Breast epithelium (tissue), 4 donors: ENCODE measurements around the gene BCL2. TPM values are rescaled to one million over a fixed set of nuclear protein-coding genes. Genes with fewer than 3 reads are reported as not detected.

Experiments used
- DNase-seq, 2 donors: peaks; one replicate each; pipeline ENCODE4 v3.0.0-alpha.2; 2019; ENCODE audit warnings: low spot score in 2 of 2
- H3K27ac ChIP-seq, 2 donors: fragments of 200-600 bp; sonication (generic) in 1 of 2; one replicate each; pipeline ENCODE4 v1.5.1; 2016 to 2019; ENCODE audit warnings: mild to moderate bottlenecking in 1 of 2
- H3K27me3 ChIP-seq, 2 donors: fragments of 200-600 bp; sonication (generic) in 1 of 2; one replicate each; pipeline versions ENCODE4 v1.5.1 to v1.6.0; 2017 to 2019; ENCODE audit warnings: control low read depth in 1 of 2, mild to moderate bottlenecking in 1 of 2
- H3K36me3 ChIP-seq: fragments of 200-600 bp; one replicate; pipeline ENCODE4 v1.5.1; 2019
- H3K4me1 ChIP-seq, 2 donors: fragments of 200-600 bp; sonication (generic); one replicate each; pipeline ENCODE4 v1.5.1; 2016 to 2019; ENCODE audit warnings: control low read depth in 1 of 2
- H3K4me3 ChIP-seq, 3 donors: fragments of 200-600 bp; sonication (generic); 1 replicate in 2 of 3; 2 replicates in 1 of 3; pipeline ENCODE4 v1.5.1; 2016 to 2019; ENCODE audit warnings: mild to moderate bottlenecking in 3 of 3, moderate library complexity in 2 of 3
- H3K9me3 ChIP-seq, 2 donors: fragments of 200-600 bp; sonication (generic) in 1 of 2; one replicate each; pipeline ENCODE4 v1.5.1; 2016 to 2019; ENCODE audit warnings: control low read depth in 1 of 2
- POLR2A ChIP-seq: fragments of 450-650 bp; IDR thresholded peaks from one replicate; pipeline ENCODE4 v1.6.1; 2016; ENCODE audit warnings: antibody characterized with exemption, mild to moderate bottlenecking, moderate library complexity
- POLR2AphosphoS5 ChIP-seq, 3 donors: sonication (generic); formaldehyde crosslinking; IDR thresholded peaks; one replicate each; pipeline ENCODE4 v1.6.1; 2017; ENCODE audit warnings: antibody characterized with exemption in 3 of 3
- intact Hi-C: fragments of 100-400 bp; cut with DNase I; formaldehyde crosslinking; loops from one replicate; pipeline ENCODE4 v1.15.1; 2023; ENCODE audit warnings: low total_unique reads
- total RNA-seq, 3 donors: library from RNA; depleted of rRNA; stranded (reverse); fragments of >200 nt; gene quantifications; one replicate each; pipeline ENCODE4 v1.1.0, GENCODE V29; 2016
- TF ChIP-seq, protein P1 (sequence below), 3 donors: fragments of 450-650 bp; IDR thresholded peaks; one replicate each; pipeline ENCODE4 v1.5.1; 2016 to 2017; ENCODE audit warnings: antibody characterized with exemption in 3 of 3, mild to moderate bottlenecking in 3 of 3, moderate library complexity in 3 of 3

Gene BCL2
- total RNA-seq, 3 donors from 2014 or later = 41.3 to 82.5 (median 43.6) TPM

DNA sequence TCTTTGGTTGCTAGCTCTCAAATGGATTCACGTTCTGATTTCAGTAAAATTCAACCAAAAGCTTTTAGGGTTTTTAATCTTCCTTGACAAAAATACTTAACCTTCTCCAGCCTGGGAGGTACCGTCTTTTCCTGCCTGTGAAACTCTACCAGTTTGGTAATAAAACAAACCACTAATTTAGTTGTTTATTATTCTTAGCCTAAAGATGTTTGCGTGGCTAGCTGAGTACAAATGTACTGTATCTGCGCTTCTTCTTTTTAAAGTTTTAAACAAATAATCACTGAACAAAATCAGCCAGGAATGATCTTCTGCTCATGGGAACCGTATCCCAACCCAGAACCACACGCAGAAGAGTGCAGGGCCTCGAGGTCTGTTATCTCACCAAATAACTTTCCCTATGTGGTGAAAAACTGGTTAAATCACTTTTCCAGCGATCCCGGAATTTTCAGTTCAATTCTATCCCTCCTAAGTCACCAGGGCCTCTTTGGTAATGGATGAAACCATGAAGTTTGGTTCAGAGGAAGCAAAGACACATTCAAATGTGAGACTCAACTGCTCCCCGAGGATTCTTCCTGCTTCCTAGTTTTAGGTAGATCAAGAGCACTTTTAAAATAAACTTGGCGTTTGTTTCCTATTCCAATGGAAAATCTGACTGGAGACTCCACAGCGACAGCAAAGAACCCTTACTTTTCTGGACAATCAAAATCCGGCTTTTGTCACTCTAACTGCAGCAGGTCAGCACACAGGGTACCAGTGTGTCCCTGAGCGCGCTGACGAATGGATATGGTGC, 36.1 kb downstream of the BCL2 start:
- no peak overlapping the region for H3K27ac ChIP-seq
- H3K4me3 ChIP-seq = no peak overlapping the region
- no peaks in the 10 kb centered on the region for H3K36me3 ChIP-seq
- no peaks in the 10 kb centered on the region for H3K4me1 ChIP-seq
- DNase-seq = no peak
- H3K9me3 ChIP-seq = no peaks in the 10 kb centered on the region
- TF ChIP-seq POLR2AphosphoS5 (IDR thresholded peaks at IDR 0.05) (no peak), POLR2A (no peak)
- intact Hi-C loops = no loop called here
- no peaks in the 10 kb centered on the region for H3K27me3 ChIP-seq

DNA sequence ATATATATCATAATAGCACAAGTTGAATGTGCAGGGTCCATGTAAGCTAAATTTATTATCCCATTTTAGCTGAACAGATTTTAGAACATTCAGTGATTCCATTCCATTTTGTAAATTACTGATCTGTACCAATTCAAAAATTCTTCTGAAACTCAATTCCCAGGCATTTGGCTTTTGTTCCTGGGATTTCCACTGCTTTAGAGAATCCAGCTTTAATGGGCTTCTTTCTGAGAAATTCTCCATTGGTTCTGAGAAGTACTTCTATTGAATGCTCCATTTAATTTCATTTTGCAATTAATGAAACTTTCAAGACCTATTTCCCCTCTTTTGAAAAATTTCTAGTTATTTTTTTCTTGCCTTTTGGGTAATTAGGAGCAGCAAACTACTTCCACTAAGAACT, 36.8 kb downstream of the BCL2 start:
- DNase-seq = no peak
- Histone ChIP-seq H3K4me3 (no peak overlapping the region), H3K27ac (no peak overlapping the region), H3K36me3 (no peaks in the 10 kb centered on the region), H3K4me1 (no peaks in the 10 kb centered on the region), H3K9me3 (no peaks in the 10 kb centered on the region), H3K27me3 (no peaks in the 10 kb centered on the region)
- TF ChIP-seq POLR2AphosphoS5 (IDR thresholded peaks at IDR 0.05) = no peak
- TF ChIP-seq, protein P1, sequence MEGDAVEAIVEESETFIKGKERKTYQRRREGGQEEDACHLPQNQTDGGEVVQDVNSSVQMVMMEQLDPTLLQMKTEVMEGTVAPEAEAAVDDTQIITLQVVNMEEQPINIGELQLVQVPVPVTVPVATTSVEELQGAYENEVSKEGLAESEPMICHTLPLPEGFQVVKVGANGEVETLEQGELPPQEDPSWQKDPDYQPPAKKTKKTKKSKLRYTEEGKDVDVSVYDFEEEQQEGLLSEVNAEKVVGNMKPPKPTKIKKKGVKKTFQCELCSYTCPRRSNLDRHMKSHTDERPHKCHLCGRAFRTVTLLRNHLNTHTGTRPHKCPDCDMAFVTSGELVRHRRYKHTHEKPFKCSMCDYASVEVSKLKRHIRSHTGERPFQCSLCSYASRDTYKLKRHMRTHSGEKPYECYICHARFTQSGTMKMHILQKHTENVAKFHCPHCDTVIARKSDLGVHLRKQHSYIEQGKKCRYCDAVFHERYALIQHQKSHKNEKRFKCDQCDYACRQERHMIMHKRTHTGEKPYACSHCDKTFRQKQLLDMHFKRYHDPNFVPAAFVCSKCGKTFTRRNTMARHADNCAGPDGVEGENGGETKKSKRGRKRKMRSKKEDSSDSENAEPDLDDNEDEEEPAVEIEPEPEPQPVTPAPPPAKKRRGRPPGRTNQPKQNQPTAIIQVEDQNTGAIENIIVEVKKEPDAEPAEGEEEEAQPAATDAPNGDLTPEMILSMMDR (IDR thresholded peaks at IDR 0.05) = no peak
- TF ChIP-seq POLR2A = no peak
- intact Hi-C loops = no loop called here

DNA sequence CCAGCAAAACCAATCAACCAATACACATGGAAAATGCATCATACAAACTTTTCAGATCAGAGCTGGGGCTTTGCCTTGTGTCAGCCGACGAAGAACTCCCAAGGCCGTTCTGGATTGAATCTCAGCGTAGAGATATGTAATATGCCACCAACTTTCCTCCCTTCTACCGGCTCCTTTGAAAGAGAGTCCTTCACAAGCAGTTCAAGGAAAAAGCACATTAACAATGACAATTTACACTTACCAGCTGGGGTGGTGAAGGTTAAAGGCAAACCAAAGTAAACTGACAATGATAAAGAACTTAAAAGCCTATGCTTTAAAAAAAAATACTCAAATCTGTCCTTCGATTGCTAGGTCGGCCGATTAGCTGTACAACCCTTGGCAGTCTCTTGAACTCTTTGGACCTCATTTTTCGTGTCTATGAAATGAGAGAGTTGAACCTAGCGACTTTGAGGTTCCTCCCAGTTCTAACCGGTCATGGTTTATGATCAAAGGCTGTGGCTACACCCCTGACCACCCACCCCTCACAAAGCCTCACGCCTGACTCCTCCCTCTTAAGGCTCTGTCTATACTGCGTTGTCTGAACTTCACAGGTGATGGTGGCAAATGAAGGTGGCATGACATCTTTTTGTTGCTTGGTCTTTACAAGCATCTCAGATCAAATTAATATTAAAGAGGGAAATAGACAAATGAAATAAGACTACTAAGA, 46.2 kb downstream of the BCL2 start:
- intact Hi-C loops = no loop called here
- TF ChIP-seq POLR2A (no peak), POLR2AphosphoS5 (IDR thresholded peaks at IDR 0.05) (no peak)
- TF ChIP-seq, protein P1 (IDR thresholded peaks at IDR 0.05) = no peak
- H3K27ac ChIP-seq = no peak overlapping the region

DNA sequence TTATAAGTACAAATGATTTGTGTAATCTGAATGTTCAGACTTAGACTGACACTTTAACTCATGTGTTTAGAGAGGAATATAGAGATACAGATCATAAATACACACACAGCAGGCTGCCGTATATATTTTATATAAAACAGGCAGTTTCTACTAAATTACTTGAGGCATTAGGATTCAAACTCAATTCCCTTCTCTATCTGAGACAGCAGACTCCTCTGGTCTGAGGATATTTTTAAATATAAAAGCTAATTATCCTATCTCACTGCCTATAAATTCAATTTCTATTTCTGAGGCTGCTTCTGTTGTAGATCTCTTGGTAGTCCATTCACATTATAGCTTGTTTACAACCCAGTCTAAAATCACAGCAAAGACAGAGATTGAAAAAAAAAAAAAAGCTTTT, 46.9 kb downstream of the BCL2 start:
- Histone ChIP-seq H3K9me3 (no peaks in the 10 kb centered on the region), H3K27me3 (no peaks in the 10 kb centered on the region), H3K4me3 (no peak overlapping the region), H3K36me3 (no peaks in the 10 kb centered on the region), H3K27ac (no peak overlapping the region), H3K4me1 (peaks cover 3 to 8% of the 10 kb centered on the region in 2 donors)
- intact Hi-C loops = no loop called here
- no peak for TF ChIP-seq POLR2AphosphoS5 (IDR thresholded peaks at IDR 0.05)
- TF ChIP-seq, protein P1 (IDR thresholded peaks at IDR 0.05) = no peak
- no peak for TF ChIP-seq POLR2A
- DNase-seq = no peak

More for the DNA sequence above, 46.2 kb downstream of the BCL2 start:
- no peak for DNase-seq
- H3K27me3 ChIP-seq = no peaks in the 10 kb centered on the region
- no peaks in the 10 kb centered on the region for H3K9me3 ChIP-seq
- H3K36me3 ChIP-seq = no peaks in the 10 kb centered on the region
- H3K4me1 ChIP-seq = peaks cover 3 to 8% of the 10 kb centered on the region in 2 donors
- H3K4me3 ChIP-seq = no peak overlapping the region

DNA sequence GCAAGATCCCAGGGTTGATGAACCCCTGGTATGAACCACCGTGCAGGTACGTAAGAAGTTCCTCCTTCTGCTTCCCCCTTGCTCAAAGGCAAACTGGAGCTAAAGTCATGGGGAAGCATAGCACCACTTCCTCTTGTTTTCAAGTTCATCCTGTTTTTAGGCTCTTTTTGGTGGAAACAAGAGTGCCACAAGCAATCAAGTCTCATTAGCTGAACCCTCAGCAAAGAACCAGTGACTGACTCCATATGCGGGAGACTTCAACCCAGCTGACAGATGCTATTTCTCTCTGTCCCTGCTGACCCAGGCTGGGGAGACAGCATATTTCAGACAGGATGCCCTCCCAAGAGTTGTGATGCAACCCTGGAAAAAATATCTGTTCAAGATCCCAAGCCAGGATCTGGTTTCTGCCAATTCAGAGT, 47.7 kb downstream of the BCL2 start:
- Histone ChIP-seq H3K27me3 (no peaks in the 10 kb centered on the region), H3K36me3 (no peaks in the 10 kb centered on the region), H3K4me3 (no peak overlapping the region), H3K9me3 (no peaks in the 10 kb centered on the region), H3K27ac (peak overlapping the region; percentile 8 to 23), H3K4me1 (peaks cover 3 to 8% of the 10 kb centered on the region in 2 donors)
- no peak for DNase-seq
- TF ChIP-seq, protein P1 (IDR thresholded peaks at IDR 0.05) = no peak
- TF ChIP-seq POLR2AphosphoS5 (IDR thresholded peaks at IDR 0.05) = no peak
- TF ChIP-seq POLR2A = no peak
- intact Hi-C loops = no loop called here
